Endothelial cell (in vitro differentiated cells): Measurements from ENCODE around the gene MS4A6E. TPM values are rescaled to one million over a fixed set of nuclear protein-coding genes. Genes with fewer than 3 reads are reported as not detected.
"Not testable (repeated sequence)": the region's sequence is repeated elsewhere in the genome, so short reads cannot be mapped to it uniquely, and the experiment has no call there.

Source experiments
- DNase-seq: peaks from one replicate; pipeline ENCODE4 v3.0.0; 2021; ENCODE audit warnings: low spot score
- H3K27ac Mint-ChIP-seq: one replicate; pipeline ENCODE4 v1.8.0; 2021; ENCODE audit warnings: mixed read lengths, inconsistent platforms; ENCODE audit not compliant: unreplicated experiment
- H3K27me3 Mint-ChIP-seq: one replicate; pipeline ENCODE4 v1.8.0; 2021; ENCODE audit warnings: mild to moderate bottlenecking, moderate library complexity, mixed read lengths, inconsistent platforms; ENCODE audit not compliant: unreplicated experiment
- H3K36me3 Mint-ChIP-seq: one replicate; pipeline ENCODE4 v1.8.0; 2021; ENCODE audit warnings: mild to moderate bottlenecking, low read depth, mixed read lengths, inconsistent platforms; ENCODE audit not compliant: unreplicated experiment
- H3K4me1 Mint-ChIP-seq: one replicate; pipeline ENCODE4 v1.8.0; 2021; ENCODE audit warnings: mild to moderate bottlenecking, mixed read lengths, inconsistent platforms; ENCODE audit not compliant: unreplicated experiment
- H3K4me3 Mint-ChIP-seq: one replicate; pipeline ENCODE4 v1.8.0; 2021; ENCODE audit warnings: mild to moderate bottlenecking, mixed read lengths, inconsistent platforms; ENCODE audit not compliant: unreplicated experiment
- H3K9me3 Mint-ChIP-seq: one replicate; pipeline ENCODE4 v1.8.0; 2021; ENCODE audit warnings: mixed read lengths, inconsistent platforms; ENCODE audit not compliant: unreplicated experiment
- total RNA-seq: library from RNA; stranded (reverse); fragmentation: NEBNext Ultra II Directional; extraction: Animal tissue kit (Norgen Biotek cat#: 25700); gene quantifications from one replicate; pipeline ENCODE4 v1.2.1, GENCODE V29; 2021; ENCODE audit not compliant: unreplicated experiment
- TF ChIP-seq, protein P1 (sequence below): fragments of 200-600 bp; sonication (generic); IDR thresholded peaks from one replicate; pipeline ENCODE4 v1.5.0; 2021; ENCODE audit warnings: antibody characterized with exemption; ENCODE audit not compliant: unreplicated experiment

The MS4A6E gene
- total RNA-seq, 1 donor from 2014 or later = not detected

DNA sequence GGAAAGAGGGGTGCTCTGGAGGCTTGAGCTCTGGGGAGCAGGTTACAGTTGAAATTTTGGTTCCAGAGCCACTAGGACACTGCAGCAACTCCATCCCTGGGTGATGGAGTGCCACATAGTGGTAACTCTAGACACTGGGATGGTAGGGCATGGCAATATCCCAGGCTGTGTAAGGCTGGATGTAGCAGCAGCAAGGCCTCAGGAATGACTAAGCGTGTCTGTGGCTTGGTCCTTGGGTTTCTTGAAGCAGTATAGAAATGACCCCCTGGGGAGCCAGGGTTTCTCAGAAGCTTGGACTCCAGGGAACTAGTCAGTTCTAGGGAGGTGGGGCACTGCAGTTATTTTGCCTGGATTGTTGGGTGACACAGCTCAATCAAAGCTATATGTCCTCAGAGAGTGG, 38.5 kb upstream of the MS4A6E start:
- TF ChIP-seq, protein P1, sequence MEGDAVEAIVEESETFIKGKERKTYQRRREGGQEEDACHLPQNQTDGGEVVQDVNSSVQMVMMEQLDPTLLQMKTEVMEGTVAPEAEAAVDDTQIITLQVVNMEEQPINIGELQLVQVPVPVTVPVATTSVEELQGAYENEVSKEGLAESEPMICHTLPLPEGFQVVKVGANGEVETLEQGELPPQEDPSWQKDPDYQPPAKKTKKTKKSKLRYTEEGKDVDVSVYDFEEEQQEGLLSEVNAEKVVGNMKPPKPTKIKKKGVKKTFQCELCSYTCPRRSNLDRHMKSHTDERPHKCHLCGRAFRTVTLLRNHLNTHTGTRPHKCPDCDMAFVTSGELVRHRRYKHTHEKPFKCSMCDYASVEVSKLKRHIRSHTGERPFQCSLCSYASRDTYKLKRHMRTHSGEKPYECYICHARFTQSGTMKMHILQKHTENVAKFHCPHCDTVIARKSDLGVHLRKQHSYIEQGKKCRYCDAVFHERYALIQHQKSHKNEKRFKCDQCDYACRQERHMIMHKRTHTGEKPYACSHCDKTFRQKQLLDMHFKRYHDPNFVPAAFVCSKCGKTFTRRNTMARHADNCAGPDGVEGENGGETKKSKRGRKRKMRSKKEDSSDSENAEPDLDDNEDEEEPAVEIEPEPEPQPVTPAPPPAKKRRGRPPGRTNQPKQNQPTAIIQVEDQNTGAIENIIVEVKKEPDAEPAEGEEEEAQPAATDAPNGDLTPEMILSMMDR = no peak
- Mint-ChIP-seq H3K27me3 (no peaks in the 10 kb centered on the region), H3K4me3 (no peak overlapping the region), H3K36me3 (peaks cover 4% of the 10 kb centered on the region), H3K4me1 (peaks cover 8% of the 10 kb centered on the region), H3K9me3 (peaks cover 8% of the 10 kb centered on the region), H3K27ac (no peak overlapping the region)
- no peak for DNase-seq

DNA sequence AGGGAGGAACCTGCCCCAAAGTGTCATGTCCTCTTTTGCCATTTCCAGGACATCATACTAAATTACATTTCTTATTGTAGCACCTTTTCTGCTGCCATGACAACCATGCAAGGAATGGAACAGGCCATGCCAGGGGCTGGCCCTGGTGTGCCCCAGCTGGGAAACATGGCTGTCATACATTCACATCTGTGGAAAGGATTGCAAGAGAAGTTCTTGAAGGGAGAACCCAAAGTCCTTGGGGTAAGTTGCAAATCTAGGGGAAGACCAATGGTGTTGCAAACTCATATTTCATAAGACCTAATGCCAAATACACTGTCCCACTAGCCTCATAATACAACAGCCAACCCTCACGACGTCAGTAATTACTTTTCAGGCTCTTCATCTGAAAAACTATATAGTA, 34.9 kb upstream of the MS4A6E start:
- no peak for DNase-seq
- peaks cover 4% of the 10 kb centered on the region for H3K36me3 Mint-ChIP-seq
- H3K4me3 Mint-ChIP-seq = no peak overlapping the region
- H3K27ac Mint-ChIP-seq = no peak overlapping the region
- peaks cover 8% of the 10 kb centered on the region for H3K9me3 Mint-ChIP-seq
- TF ChIP-seq, protein P1 = no peak
- no peaks in the 10 kb centered on the region for H3K27me3 Mint-ChIP-seq
- no peaks in the 10 kb centered on the region for H3K4me1 Mint-ChIP-seq

DNA sequence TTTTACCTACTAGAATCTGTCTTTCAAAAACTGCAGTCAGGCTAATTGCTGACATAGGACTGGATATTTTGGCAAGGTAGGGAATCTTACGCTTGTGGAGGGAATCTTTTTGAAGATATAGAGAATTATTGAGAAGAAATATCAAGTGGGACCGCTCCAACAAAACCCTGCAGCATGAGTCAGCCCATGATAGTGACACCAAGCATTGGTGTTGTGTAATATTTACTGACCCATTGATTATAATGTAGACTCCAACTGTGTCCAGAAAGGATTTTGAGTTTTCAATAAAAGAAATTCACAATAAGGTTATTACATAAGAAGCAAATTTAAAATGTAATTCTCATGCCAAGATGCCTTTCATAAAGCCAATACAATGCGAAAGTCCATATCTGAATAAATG, 25.9 kb upstream of the MS4A6E start:
- Mint-ChIP-seq H3K4me1 (no peaks in the 10 kb centered on the region), H3K27ac (no peak overlapping the region), H3K27me3 (no peaks in the 10 kb centered on the region), H3K36me3 (no peaks in the 10 kb centered on the region), H3K4me3 (no peak overlapping the region), H3K9me3 (no peaks in the 10 kb centered on the region)
- TF ChIP-seq, protein P1 = no peak
- no peak for DNase-seq

DNA sequence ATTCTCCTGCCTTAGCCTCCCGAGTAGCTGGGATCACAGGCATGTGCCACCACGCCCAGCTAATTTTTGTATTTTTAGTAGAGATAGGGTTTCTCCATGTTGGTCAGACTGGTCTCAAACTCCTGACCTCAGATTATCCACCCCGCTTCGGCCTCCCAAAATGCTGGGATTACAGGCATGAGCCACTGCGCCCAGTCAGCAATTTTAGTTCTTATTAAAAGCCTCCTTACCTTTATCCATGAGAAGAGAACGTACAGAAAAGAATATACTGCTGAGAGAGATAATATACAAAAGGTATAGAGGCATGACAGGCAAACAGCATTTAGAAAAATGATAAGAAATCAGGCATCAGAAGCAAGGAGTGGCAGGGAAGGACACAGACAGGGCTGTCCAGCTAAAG, 25.2 kb upstream of the MS4A6E start:
- not testable (repeated sequence) for H3K4me1 Mint-ChIP-seq, H3K4me3 Mint-ChIP-seq, H3K9me3 Mint-ChIP-seq, DNase-seq, H3K27me3 Mint-ChIP-seq, H3K36me3 Mint-ChIP-seq, H3K27ac Mint-ChIP-seq

DNA sequence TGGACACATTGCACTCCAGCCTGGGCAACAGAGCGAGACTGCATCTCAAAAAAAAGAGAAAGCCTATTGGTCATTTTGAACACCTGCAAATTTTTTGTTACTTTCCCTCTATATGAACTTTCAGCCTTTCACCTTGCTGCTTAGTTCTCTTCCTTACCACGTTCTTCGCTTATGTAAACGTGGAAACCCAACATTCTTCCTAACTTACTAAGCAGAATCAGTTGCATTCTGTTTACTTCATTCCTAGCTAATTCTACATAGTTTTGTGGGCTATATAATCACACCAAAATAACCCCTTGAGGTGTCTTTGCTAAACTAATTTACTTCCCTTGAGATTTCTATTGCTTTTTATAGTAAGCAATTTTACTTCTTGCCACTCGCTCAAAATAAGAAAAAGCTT, 23.4 kb upstream of the MS4A6E start:
- Mint-ChIP-seq H3K4me1 (no peaks in the 10 kb centered on the region), H3K4me3 (no peak overlapping the region)

More for the DNA sequence above, 23.4 kb upstream of the MS4A6E start:
- Mint-ChIP-seq H3K27ac (no peak overlapping the region), H3K9me3 (no peaks in the 10 kb centered on the region), H3K36me3 (no peaks in the 10 kb centered on the region), H3K27me3 (no peaks in the 10 kb centered on the region)
- no peak for DNase-seq
- TF ChIP-seq, protein P1 = no peak
